ENCODE results near the gene TSKU.

GRCh38 chr11:76777876-76778275 lies 5.3 kb upstream of the TSKU start:
- no peak for TF ChIP-seq CTCF (IDR thresholded peaks at IDR 0.05)
- TF ChIP-seq POLR2A (IDR thresholded peaks at IDR 0.05), result no peak
- no peak for TF ChIP-seq EP300 (IDR thresholded peaks at IDR 0.05)
